GM21723 (cell line): ENCODE results near the gene SLC25A33.
A peak's percentile ranks its signal among the peaks of the same experiment; 100 is the strongest.

ENCODE experiments used
- ATAC-seq: cut with Tn5 transposase; IDR thresholded peaks from one replicate; pipeline ENCODE4 v1.9.1; 2021; ENCODE audit warnings: mild to moderate bottlenecking, moderate library complexity; ENCODE audit not compliant: unreplicated experiment

Gene SLC25A33

DNA sequence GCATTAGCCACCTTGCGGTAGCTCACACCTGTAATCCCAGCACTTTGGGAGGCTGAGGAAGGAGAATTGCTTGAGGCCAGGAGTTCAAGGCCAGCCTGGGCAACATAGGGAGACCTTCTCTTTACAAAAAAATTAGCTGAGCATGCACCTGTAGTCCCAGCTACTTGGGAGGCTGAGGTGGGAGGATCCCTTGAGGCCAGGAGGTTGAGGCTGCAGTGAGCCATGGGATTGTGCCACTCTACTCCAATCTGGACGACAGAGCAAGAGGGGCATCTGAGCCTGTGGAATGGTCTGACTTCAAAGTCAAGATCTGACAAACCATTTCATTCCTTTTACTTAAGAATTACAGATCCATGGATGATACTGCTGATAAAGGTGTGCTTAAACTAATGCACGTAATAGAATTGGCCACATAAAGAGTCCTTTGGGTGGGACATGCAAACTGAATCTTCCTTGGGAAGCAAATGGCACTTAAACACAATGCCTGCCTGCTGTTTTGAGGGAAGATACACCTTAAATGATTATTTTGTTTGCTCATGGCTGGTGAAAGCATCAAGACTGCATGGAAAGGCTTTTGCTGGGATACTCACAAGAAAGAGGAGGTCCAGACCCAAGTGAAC is 47.0 kb downstream of the SLC25A33 start:
- no peak for ATAC-seq

DNA sequence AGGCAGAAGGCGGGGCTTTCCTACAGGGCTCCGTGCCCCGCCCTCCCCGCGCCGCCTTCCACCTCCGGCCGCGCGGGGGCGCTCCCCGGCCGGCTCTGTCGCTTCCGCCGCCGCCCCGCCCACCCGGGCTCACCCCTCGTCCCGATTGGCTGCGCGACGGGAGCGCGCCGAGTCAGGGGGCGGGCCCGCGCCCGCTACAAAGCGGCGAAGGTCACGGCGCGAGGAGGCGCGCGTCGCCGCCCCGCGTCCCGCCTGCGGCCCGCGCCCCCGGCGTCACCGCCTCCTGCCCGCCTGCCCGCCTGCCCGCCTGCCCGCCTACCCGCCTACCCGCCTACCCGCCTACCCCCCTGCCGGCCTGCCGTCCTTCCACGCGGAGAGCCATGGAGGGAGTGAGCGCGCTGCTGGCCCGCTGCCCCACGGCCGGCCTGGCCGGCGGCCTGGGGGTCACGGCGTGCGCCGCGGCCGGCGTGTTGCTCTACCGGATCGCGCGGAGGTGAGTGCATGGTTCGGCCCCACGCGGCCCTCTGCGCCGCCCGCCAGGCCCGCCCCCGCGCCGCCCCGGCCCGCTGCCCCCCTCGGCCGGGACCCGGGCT is 49.4 kb downstream of the SLC25A33 start, which contains the start of gene TMEM201:
TMEM201 (plus strand) TSS at position 361 of the 593 bp plus-strand sequence; CDS start at position 381, 20 bp downstream.
- peak; percentile 64 for ATAC-seq

DNA sequence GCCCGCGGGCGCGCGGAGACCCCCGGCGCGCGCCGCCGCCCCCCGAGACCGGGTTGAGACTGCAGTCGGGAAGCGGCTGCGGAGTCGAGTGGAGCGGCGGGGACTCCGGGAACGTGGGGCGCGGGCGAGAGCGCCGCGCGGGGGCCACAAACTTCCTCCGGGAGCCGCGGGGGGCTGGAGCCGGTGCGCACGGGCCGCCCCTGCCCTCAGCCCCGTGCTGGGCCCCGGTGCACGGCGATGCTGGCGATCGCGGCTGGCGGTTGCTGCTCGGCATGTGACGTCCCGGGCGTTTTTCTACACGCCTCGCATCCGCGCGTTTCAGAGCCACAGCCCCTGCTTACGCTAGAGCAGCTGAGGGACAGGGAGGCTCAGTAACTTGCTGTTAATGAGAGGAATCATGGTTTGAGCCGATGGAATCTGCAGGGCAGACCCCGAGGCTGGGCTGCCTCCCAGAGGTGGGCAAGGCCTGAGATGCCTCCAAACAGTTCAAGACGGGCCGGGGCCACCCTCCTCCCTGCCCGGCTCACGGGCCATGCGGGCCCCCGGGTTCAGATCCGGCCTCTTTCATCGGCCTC is 50.0 kb downstream of the SLC25A33 start:
- ATAC-seq, result peak; percentile 20

- no peak for ATAC-seq
Observed at GRCh38 chr1:9589719-9590157, 50.5 kb downstream of the SLC25A33 start.

- no peak for ATAC-seq
Observed at GRCh38 chr1:9590201-9590600, 50.9 kb downstream of the SLC25A33 start.

- ATAC-seq, result no peak
Observed at GRCh38 chr1:9590945-9591668, 51.8 kb downstream of the SLC25A33 start.

- ATAC-seq, result no peak
Observed at GRCh38 chr1:9591669-9592509, 52.6 kb downstream of the SLC25A33 start.

GRCh38 chr1:9592510-9593075 is 53.3 kb downstream of the SLC25A33 start:
- no peak for ATAC-seq

GRCh38 chr1:9593147-9593491 is 53.9 kb downstream of the SLC25A33 start:
- ATAC-seq, result no peak

DNA sequence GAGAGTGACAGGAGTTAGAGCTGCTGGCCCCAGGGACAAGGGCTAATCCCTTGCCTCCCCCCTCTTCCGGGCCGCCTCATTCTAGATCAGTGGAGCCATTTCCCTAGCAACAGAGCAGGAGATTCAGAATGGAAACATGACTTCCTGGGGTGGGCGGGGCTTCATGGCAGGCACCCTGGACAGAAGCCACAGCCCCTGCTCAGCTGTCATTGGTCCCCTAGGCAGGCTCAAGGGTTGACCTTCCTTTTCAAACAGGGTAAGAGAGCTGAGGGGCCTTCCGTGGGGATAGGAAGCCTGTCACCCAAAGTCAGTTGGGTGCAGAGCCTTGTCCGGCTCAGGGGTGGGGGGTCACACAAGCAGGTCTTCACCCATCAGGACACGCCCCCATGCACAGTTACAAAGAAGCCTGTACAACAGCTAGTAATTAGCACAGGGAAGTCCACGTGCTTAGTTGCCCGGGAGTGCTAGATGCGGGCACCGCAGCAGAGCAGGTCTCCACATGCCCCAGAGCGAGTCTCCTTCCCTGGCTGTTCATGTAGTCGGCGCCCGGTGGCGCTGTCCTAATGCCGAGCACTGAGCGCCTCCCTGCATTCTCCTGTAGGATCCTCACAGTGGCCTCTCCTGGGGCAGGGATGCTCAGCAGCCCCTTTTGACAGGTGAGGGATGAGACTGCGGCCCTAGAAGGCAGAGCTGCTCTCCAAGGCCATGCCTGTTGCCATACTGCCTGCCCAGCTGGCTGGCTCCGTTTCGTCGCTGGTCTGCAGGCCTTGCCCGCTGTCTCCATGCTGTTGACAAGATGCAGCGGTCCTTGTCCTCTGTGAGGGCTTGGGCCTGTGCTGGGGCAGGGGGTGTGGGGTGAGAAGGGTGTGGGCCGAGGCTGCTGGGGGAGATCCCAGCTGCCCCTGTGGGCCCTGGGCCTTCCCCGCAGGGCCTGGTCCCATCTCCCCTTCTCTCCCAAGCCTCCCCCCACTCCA is 54.5 kb downstream of the SLC25A33 start:
- no peak for ATAC-seq

- no peak for ATAC-seq
Observed at GRCh38 chr1:9594471-9595155, 55.3 kb downstream of the SLC25A33 start.

- no peak for ATAC-seq
Observed at GRCh38 chr1:9595156-9595967, 56.1 kb downstream of the SLC25A33 start.

GRCh38 chr1:9595968-9596340 is 56.7 kb downstream of the SLC25A33 start:
- ATAC-seq, result no peak

GRCh38 chr1:9596415-9597123 is 57.3 kb downstream of the SLC25A33 start:
- ATAC-seq, result no peak

DNA sequence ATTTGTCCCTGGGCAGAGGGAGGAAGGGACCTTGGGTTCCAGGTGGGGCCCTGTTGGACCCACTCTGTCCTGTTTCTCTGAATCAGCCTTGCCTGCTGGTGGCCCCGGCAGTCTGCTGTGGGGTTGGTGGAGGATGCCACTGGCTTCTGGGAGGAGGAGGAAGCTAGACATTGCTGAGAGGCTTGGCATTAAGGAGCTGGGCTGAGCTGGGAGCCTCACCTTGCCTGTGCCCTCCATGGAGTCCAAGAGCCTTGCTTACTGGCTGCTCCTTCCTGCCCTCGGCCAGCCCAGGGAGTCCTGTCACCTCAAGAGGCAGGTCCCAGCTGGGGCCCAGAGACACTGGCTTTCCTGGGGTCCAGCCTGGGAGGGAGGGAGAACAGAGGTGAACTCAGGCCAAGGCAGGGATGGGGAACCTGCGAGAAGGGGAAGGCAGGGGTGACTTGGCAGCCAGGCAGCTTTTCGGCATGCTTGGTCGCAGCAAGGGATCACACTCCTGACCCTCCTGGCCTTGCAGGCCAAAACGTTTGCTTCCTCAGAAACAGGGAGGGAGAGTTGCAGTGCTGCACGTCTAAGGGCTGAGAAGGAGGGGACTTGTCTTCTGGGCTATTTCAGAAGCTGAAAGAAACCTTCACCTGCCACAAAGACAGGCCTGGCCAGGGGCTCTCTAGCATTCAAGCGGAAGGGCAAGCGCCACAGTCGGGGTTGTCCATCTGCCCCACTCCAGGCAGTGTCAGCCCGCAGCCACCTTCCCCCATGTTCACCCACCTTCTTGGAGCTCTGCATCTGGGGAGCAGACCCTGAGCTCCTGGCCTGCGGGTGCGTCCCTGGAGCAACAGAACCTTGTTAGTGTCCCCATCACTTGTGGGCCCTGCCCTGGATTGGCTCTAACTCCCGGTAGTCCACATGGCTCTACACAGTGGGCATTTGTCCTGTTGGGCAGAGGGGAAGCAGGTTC is 58.4 kb downstream of the SLC25A33 start:
- no peak for ATAC-seq

GRCh38 chr1:9598316-9598700 is 59.0 kb downstream of the SLC25A33 start:
- ATAC-seq, result no peak
